ENCODE measurements around the gene PRAC1.

Gene PRAC1

GRCh38 chr17:48746916-48747444 lies 24.7 kb upstream of the PRAC1 start:
- DNase-seq: no peak

DNA sequence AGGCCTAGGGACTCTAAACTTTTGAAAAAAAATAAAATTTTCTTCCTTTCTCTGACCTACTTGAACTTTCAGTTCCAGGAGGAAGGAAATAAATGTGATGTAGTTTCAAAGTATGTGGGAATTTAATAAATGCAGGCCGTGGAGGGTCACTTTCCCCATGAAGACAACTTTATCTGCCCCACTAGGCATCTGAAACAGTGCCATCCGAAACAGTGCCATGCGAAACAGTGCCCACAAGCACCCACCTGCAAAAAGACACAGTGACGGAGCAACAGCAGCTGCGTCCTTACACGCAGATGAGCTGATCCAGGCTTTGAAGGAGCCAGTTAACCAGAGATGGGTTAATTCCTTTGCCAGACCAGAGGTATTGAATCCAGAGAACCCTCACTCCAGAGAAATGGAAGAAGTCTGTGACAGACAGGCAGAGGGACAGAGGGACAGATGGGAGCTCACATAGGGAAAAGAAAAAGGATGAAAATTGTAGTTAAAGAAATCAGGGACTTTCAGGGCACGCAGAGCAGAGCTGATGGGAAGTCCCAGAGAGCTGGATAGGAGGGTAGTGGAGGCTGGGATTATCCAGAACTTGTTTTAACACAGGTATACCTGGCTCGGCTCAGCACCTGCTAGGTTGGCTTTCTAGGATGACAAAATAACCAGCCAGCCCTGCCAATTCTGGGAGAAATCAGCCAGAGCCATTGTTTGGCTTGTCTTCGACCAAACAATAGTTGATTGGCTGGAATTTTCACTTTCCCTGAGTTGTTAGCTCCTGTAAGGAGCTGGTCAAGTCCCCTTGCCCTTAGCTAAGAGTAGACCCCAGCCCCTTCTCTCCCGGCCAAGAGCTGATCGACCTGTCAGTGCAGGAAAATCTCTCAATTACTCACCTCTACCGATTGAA lies 23.3 kb upstream of the PRAC1 start:
- DNase-seq: no peak

DNA sequence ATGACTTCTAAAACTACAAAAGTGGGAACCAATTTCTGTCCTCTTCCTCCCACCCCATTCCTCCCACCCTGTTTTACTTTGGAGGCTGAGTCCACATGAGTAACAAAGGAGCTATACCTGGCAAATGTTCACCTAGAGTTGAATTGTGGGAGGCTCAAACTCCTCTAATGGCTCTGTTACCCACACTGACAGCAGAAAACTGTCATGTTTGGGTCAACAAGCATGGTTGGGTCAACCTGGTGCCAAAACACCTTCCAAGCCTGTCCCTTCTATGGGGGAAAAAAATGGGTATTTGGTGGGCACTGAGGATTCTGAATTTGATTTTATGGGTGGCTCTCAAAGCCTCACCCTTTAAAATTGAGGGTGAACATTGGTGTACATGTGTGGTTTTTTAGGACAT lies 18.2 kb upstream of the PRAC1 start:
- no peak for DNase-seq

DNA sequence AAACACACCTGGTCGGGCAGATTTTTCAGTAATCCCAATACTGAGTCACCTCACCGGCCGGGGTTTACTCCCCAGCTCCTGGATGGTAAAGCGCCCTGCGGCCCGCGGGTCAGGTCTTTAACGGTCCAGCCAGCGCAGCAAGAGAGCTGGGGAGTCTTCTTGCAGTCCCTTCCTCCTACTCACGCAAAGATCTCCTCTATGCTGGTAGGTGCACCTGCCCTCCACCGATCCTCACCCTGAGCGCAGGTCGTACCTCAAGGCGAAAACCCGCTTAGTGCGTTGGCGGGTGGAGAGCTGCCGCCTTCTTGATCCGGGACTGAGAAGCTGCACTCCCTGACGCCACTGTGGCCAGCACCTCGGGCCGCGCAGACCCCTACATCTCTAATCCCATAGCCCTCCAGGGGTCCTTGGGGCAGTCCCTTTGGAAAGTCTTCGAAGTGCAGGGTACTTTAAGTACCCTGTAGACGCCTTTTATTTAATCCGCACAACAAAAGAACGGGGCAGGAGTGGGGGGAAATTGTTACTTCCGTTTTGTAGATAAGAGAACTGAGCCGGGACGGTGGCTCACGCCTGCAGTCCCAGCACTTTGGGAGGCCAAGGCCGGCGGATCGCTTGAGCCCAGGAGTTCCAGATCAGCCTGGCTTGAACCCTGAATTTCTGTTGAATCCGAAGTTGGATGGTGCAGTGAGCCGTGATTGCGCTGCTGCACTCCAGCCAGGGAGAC lies 16.6 kb upstream of the PRAC1 start:
- no peak for DNase-seq

DNA sequence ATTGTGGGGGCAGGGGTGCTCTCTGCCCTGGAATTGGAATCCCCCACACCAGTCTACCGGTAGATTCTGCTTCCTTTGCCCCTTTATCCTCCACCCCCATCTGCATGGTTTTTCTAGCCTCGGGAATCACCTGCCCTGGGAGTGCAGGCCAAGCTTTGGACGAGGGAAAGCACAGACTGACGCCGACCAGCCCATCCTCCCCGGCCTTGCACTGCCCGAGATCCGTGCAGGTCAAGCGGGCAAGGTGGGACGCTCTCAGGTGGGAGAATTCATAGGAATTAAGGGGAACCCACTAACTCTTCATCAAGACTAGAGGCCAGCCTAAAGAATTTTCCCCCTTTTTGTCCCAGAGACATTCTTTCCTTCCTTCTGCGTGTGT lies 16.1 kb upstream of the PRAC1 start:
- DNase-seq: no peak

GRCh38 chr17:48737330-48738043 lies 15.2 kb upstream of the PRAC1 start:
- no peak for DNase-seq

DNA sequence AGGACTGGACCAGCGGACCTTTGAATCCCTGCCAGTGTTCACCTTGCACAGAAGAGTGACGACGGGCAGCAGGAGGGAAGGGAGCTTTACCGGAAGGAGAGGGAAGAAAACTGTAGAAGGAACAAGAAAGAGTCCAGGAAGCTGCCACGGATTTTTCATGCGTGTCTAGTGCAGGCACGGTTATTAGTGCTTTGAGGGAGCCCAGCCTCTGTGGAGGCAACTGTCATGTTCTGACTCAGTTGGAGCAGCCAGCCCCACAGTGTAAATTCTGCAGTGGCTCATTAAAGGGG lies 12.7 kb upstream of the PRAC1 start:
- no peak for DNase-seq

DNA sequence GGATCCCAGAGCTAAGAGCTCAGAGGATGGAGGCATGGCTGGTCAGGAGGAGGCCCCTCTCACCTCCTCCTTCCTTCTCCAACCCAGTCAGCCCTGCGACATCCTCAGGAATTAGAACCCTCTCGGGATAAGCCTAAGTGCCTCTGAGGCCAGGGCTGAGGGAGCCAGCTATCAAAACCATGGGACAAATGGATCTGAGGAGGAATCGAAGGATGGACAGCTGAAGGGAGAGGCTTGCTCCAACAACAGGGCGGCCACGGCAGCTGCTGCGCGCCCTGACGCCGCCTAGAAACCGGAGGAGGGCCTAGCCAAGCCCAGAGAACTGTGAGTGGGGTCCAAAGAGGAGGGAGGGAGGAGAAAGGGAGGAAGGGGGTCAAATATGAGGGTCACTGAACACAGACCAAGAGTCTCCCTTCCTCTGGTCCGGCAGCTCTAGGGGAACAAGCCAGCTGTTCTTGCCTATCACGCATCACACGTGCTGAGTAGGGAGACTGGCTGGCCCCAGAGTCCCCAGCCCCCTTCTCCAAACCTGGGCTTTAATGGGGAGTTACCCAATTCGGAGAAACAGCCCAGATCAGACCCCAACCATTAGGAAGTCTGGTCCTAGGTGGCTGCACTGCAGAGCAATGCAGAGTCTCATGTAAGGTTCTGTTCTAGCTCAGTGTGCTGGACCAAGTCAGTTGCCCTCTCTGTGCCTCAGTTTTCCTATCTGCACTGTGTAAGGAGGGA lies 12.2 kb upstream of the PRAC1 start:
- DNase-seq: no peak

GRCh38 chr17:48733632-48734328 lies 11.5 kb upstream of the PRAC1 start:
- no peak for DNase-seq

DNA sequence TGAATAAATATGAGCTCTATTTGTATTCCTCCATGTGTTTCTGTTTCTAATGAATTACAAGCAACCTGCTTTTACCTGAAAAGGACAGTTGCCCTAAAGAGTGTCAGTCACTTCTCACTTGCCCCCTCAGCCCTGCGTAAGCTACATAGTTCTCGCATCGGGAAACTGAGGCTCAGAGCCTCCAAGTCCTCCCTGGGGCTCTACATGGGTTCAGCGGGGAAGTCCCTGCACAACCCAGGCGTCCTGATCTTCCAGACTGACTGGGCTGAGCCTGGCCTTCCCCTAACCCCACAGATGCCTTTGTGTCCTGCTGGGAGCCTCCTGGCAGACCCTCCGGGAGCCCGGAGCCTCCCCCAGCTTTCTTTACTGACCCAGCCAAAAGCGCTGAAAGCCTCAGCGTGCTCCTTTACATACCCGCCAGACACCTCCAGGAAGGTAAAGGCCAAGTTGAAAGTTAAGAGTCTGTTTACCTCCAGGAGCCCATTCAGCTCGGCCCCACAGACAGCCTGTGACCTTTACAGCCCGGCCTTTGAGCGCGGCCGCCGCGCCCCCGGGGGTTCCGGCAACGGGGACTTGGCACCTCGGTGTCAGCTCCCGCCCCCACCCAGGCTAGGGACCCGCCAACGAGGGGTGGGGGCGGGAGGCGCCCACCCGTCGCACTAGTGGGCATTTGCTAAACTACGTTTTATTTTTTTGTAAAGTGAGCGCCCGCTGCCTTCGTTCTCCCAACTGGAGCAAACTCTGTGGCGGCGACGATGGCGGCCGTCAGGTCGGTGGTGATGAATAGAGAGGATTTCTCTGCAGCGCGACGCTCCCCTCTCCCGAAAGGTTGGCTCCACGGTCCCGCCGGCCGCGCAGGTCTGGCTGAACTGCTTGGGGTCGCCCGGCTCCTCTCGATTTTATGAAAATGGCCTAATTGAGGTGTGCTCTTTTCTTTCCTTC lies 10.6 kb upstream of the PRAC1 start:
- DNase-seq: no peak

- DNase-seq: no peak
These were observed 9.0 kb upstream of the PRAC1 start for GRCh38 chr17:48731355-48731754.

GRCh38 chr17:48730240-48730550 lies 7.9 kb upstream of the PRAC1 start:
- DNase-seq: no peak

- DNase-seq: no peak
These were observed 7.3 kb upstream of the PRAC1 start for GRCh38 chr17:48729335-48730239.

GRCh38 chr17:48728232-48729231 lies 6.2 kb upstream of the PRAC1 start, which contains the start of gene HOXB13:
Gene HOXB13, minus strand, starts transcription at chr17:48728750. Its CDS starts 157 bp downstream, at chr17:48728593.
- DNase-seq: peak; percentile 68

GRCh38 chr17:48727415-48728175 lies 5.3 kb upstream of the PRAC1 start:
- DNase-seq: no peak

GRCh38 chr17:48726916-48727286 lies 4.6 kb upstream of the PRAC1 start:
- no peak for DNase-seq

DNA sequence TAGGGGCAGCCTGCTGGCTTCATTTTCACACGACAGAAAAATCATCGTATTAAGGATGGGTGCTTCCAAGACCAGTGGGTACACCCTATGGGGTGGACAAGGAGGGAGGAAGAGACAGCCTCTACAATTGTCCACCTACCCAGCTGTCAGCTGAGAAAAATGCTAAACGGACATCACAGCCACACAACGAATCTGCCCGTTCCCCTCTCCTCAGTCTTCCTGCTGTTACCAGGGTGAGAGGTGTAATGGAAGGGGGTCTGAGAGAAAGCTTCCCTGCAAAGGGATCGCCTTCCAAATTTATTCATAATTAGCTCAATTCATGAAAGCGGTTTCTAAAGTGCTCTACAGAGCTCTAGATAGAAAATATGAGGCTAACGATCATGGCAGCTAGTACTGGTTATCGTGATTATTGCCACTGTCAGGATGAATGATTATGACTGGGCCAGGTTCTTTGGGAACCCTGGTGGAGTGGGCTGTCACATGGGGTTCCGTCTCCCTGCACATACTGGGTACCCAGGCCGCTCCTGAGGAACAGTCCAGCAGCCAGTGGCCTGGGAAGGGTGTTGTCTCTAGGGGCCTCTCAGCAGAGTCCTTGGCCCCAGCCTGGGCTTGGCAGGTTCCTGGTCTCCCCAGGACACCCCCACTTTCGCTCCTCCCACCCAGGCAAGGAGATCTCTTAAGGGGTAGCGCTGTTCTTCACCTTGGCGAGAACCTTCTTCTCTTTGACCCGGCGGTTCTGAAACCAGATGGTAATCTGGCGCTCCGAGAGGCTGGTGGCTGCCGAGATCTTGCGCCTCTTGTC lies 4.0 kb upstream of the PRAC1 start:
- no peak for DNase-seq
